ENCODE data around the gene ECEL1.

ECEL1 gene

DNA sequence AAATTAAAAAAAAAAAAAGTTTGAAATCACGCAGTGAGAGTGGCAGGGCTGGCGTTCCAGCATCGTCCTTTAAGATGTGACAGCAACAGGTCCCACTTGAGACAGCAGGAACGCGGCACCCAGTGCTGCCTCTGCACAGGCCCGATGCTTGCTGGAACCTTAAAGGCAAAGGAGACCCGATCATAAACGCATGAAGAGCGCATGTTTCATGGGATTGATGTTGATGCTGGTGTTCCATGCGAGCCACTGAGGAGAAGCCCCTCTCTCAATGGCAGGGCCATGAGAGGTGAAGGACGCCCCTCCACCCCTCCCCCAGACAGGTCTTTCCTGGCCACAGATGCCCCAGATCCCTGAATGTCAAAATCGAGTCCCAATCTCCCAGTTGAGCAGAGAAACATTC lies 49.5 kb downstream of the ECEL1 start:
- Histone ChIP-seq H3K36me3 (ENCODE audit: low read depth) (no peaks in the 10 kb centered on the region), H3K4me3 (ENCODE audit: severe bottlenecking) (no peak overlapping the region), H3K27me3 (ENCODE audit: insufficient read depth, poor library complexity, severe bottlenecking) (no peaks in the 10 kb centered on the region), H3K9me3 (ENCODE audit: severe bottlenecking) (no peaks in the 10 kb centered on the region), H3K27ac (ENCODE audit: poor library complexity, severe bottlenecking) (no peak overlapping the region), H3K4me1 (ENCODE audit: insufficient read depth, poor library complexity, severe bottlenecking) (no peaks in the 10 kb centered on the region)
- DNase-seq (ENCODE audit: low spot score) (no peak), ATAC-seq (ENCODE audit: low read depth) (no peak)
- no peak for TF ChIP-seq CTCF (IDR thresholded peaks at IDR 0.05; ENCODE audit: poor library complexity, severe bottlenecking)

DNA sequence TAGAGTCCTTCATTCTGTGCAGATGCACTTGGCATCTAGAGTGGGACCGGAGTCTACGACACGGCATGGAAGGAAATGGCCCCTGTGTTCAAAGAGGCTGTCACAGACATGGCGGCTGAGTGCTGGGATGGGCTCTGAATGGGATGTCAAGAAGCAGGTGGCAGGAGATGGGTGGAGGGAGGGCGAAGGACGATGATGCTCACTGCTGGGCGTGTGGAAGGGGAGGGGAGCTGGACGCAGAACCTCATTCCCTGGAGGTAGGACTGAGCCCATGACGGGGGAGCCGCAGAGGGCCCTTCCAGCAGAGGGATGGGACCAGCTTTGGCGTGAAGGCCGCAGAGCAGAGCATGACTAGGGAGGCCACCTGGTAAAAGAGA lies 50.5 kb downstream of the ECEL1 start:
- no peaks in the 10 kb centered on the region for H3K9me3 ChIP-seq (ENCODE audit: severe bottlenecking)
- no peaks in the 10 kb centered on the region for H3K4me1 ChIP-seq (ENCODE audit: insufficient read depth, poor library complexity, severe bottlenecking)
- H3K4me3 ChIP-seq (ENCODE audit: severe bottlenecking) = no peak overlapping the region
- no peaks in the 10 kb centered on the region for H3K36me3 ChIP-seq (ENCODE audit: low read depth)
- no peaks in the 10 kb centered on the region for H3K27me3 ChIP-seq (ENCODE audit: insufficient read depth, poor library complexity, severe bottlenecking)
- DNase-seq (ENCODE audit: low spot score) (no peak), ATAC-seq (ENCODE audit: low read depth) (no peak)
- TF ChIP-seq CTCF (IDR thresholded peaks at IDR 0.05; ENCODE audit: poor library complexity, severe bottlenecking) = no peak
- H3K27ac ChIP-seq (ENCODE audit: poor library complexity, severe bottlenecking) = no peak overlapping the region

GRCh38 chr2:232436381-232437194 lies 51.0 kb downstream of the ECEL1 start:
- no peak overlapping the region for H3K27ac ChIP-seq (ENCODE audit: poor library complexity, severe bottlenecking)
- no peak for DNase-seq (ENCODE audit: low spot score)
- ATAC-seq (ENCODE audit: low read depth) = no peak

GRCh38 chr2:232435805-232436204 lies 51.8 kb downstream of the ECEL1 start:
- Histone ChIP-seq H3K27ac (ENCODE audit: poor library complexity, severe bottlenecking) (no peak overlapping the region), H3K36me3 (ENCODE audit: low read depth) (no peaks in the 10 kb centered on the region), H3K27me3 (ENCODE audit: insufficient read depth, poor library complexity, severe bottlenecking) (no peaks in the 10 kb centered on the region), H3K4me3 (ENCODE audit: severe bottlenecking) (no peak overlapping the region), H3K4me1 (ENCODE audit: insufficient read depth, poor library complexity, severe bottlenecking) (no peaks in the 10 kb centered on the region), H3K9me3 (ENCODE audit: severe bottlenecking) (no peaks in the 10 kb centered on the region)
- DNase-seq (ENCODE audit: low spot score) = no peak
- TF ChIP-seq CTCF (IDR thresholded peaks at IDR 0.05; ENCODE audit: poor library complexity, severe bottlenecking) = no peak
- no peak for ATAC-seq (ENCODE audit: low read depth)

More at GRCh38 chr2:232436381-232437194, 51.0 kb downstream of the ECEL1 start:
- Histone ChIP-seq H3K9me3 (ENCODE audit: severe bottlenecking) (no peaks in the 10 kb centered on the region), H3K27me3 (ENCODE audit: insufficient read depth, poor library complexity, severe bottlenecking) (no peaks in the 10 kb centered on the region), H3K36me3 (ENCODE audit: low read depth) (no peaks in the 10 kb centered on the region), H3K4me3 (ENCODE audit: severe bottlenecking) (no peak overlapping the region), H3K4me1 (ENCODE audit: insufficient read depth, poor library complexity, severe bottlenecking) (no peaks in the 10 kb centered on the region)
- TF ChIP-seq CTCF (IDR thresholded peaks at IDR 0.05; ENCODE audit: poor library complexity, severe bottlenecking) = no peak

DNA sequence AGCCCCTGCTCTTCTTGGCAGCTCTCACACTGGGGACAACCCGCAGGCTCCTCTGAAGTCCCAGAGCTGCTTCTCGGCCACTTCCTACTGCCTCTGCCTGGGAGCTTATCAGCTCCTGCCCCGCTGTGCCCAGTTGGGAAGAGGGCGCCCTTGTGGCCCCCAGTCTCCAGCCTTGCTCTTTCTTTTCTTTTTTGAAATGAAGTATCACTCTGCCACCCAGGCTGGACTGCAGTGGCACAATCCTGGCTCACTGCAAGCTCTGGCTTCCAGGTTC lies 52.3 kb downstream of the ECEL1 start:
- no peaks in the 10 kb centered on the region for H3K9me3 ChIP-seq (ENCODE audit: severe bottlenecking)
- H3K4me1 ChIP-seq (ENCODE audit: insufficient read depth, poor library complexity, severe bottlenecking) = no peaks in the 10 kb centered on the region
- H3K27ac ChIP-seq (ENCODE audit: poor library complexity, severe bottlenecking) = no peak overlapping the region

More for the DNA sequence above, 52.3 kb downstream of the ECEL1 start:
- no peaks in the 10 kb centered on the region for H3K27me3 ChIP-seq (ENCODE audit: insufficient read depth, poor library complexity, severe bottlenecking)
- H3K36me3 ChIP-seq (ENCODE audit: low read depth) = no peaks in the 10 kb centered on the region
- no peak for ATAC-seq (ENCODE audit: low read depth)
- no peak for TF ChIP-seq CTCF (IDR thresholded peaks at IDR 0.05; ENCODE audit: poor library complexity, severe bottlenecking)
- DNase-seq (ENCODE audit: low spot score) = no peak
- H3K4me3 ChIP-seq (ENCODE audit: severe bottlenecking) = no peak overlapping the region
